WERI-Rb-1 (cell line): ENCODE results near the gene B3GLCT.

Experiments
- DNase-seq: peaks from one replicate; pipeline ENCODE4 v3.0.0-alpha.2; 2020
- H3K27ac ChIP-seq: fragments of 250-450 bp; sonication (Bioruptor Pico); 2 replicates; pipeline ENCODE4 v1.5.1; 2020; ENCODE audit warnings: mild to moderate bottlenecking, moderate library complexity
- H3K27me3 ChIP-seq: fragments of 250-450 bp; sonication (Bioruptor Pico); 2 replicates; pipeline ENCODE4 v1.5.1; 2021; ENCODE audit warnings: mild to moderate bottlenecking, low read depth, moderate library complexity; ENCODE audit not compliant: insufficient read depth, severe bottlenecking
- H3K36me3 ChIP-seq: fragments of 250-450 bp; sonication (Bioruptor Pico); 2 replicates; pipeline ENCODE4 v1.5.1; 2020; ENCODE audit warnings: mild to moderate bottlenecking, moderate library complexity
- H3K4me3 ChIP-seq: 2 replicates; pipeline ENCODE4 v1.5.1; 2011; ENCODE audit warnings: low read depth, mild to moderate bottlenecking, control low read depth, low read length
- H3K9me3 ChIP-seq: fragments of 250-450 bp; sonication (Bioruptor Pico); 2 replicates; pipeline ENCODE4 v1.5.1; 2021; ENCODE audit warnings: mild to moderate bottlenecking, moderate library complexity; ENCODE audit not compliant: severe bottlenecking
- CTCF ChIP-seq: IDR thresholded peaks from 2 replicates; pipeline ENCODE4 v1.5.1; 2011; ENCODE audit warnings: low read depth, mild to moderate bottlenecking, control low read depth, inconsistent platforms, low read length

B3GLCT gene

DNA sequence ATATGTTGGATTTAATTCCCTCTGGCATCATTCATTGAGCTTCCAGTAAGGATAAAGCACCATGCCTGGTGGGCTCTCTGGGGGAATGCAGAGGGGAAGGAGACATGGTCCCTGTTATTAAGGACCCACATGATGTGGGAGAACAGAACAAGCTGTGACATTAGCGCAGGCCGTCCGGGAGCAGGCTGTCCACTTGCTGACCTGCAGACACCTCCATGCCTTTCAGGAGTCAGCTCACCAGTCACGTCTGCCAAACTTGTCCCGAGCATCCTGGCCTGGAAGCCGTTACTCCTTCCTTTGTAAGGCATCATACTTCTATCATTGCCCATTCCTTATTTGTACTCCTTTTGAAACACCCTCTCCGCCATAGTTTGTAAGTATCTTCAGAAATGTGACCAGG is 23.4 kb downstream of the B3GLCT start:
- H3K27ac ChIP-seq, result no peak overlapping the region
- no peaks in the 10 kb centered on the region for H3K36me3 ChIP-seq
- DNase-seq, result no peak
- no peaks in the 10 kb centered on the region for H3K27me3 ChIP-seq
- no peak overlapping the region for H3K4me3 ChIP-seq
- H3K9me3 ChIP-seq, result no peaks in the 10 kb centered on the region
- no peak for TF ChIP-seq CTCF

DNA sequence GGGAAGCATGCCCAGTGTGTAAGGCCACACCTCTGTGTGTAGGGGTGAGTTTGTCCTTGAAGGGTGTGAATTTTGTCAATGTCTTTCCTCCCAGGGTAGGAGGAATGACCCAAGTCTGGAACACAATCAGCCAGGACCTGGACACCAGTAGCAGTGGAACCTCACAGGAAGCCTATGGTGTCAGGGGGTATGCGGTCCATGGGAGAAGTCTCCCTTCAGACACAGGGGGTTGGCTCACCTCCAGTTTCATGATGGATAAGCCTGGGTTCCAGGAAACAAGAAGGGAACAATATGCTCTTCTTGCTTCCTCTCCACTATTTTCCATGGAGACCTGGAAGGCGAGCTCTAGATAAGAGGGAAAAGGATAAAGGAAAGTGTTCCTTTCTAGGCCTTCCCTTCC is 23.9 kb downstream of the B3GLCT start:
- DNase-seq, result no peak
- H3K36me3 ChIP-seq, result no peaks in the 10 kb centered on the region
- no peaks in the 10 kb centered on the region for H3K9me3 ChIP-seq
- H3K4me3 ChIP-seq, result no peak overlapping the region
- TF ChIP-seq CTCF, result no peak
- no peaks in the 10 kb centered on the region for H3K27me3 ChIP-seq
- H3K27ac ChIP-seq, result no peak overlapping the region

DNA sequence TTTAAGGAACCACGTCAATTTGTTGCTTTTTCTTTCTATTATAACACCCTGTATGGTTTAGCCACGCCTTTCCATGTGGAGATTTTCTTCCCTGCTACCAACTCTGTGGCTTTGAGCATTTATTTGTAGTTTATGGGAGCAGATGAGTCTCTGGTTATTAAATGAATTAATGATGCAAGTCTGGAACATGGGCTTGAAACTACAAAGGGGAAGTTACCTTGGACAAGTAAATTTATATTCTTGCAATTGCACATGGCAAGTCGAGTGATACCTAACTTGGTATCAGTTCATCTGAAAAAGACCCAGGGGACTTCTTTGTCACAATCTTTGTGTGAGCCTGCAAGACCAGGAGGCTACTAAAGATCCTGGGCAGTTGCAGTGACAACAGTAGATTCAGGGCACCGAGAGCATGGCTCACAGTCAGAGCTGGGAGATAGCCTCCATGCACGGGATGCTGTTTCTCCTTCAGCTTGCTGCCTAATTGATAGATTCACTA is 24.4 kb downstream of the B3GLCT start:
- Histone ChIP-seq H3K27me3 (no peaks in the 10 kb centered on the region), H3K9me3 (no peaks in the 10 kb centered on the region), H3K27ac (no peak overlapping the region), H3K36me3 (no peaks in the 10 kb centered on the region), H3K4me3 (no peak overlapping the region)
- DNase-seq, result no peak
- no peak for TF ChIP-seq CTCF

GRCh38 chr13:31224963-31225559 is 25.3 kb downstream of the B3GLCT start:
- Histone ChIP-seq H3K27me3 (no peaks in the 10 kb centered on the region), H3K4me3 (no peak overlapping the region), H3K27ac (no peak overlapping the region), H3K36me3 (no peaks in the 10 kb centered on the region), H3K9me3 (no peaks in the 10 kb centered on the region)
- no peak for DNase-seq
- no peak for TF ChIP-seq CTCF

DNA sequence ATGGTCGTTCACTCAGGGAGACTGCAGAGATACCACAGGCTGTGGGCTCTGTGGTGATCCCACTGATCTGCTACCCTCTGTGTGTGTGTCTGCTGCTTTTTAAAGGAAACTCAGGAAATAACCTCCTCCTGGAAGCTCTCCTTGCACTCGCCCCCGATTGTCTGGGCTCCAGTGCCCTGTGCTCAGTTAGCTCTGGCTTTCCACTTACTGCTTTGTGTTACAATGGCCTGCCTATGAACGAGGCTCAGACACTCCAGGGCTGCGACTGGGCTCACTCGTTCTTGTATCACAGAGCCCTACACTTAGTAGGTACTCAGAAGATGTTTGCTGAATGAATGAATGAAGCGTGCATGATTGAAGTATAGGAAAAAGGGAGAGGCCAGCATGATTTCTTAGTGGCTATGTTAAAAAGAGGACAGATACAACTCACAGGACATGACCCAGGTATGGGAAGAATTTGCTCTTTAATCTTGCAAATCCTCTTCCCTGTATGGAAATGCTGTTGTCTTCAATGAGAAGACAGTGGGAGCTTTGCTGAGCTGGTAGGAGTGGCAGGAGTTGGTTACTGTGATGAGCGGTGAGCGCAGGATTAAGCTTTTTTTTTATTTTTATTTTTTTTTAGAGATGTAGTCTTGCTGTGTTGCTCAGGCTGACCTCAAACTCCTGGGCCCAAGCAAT is 26.4 kb downstream of the B3GLCT start:
- no peak overlapping the region for H3K4me3 ChIP-seq
- H3K9me3 ChIP-seq, result no peaks in the 10 kb centered on the region
- no peak for DNase-seq
- no peak overlapping the region for H3K27ac ChIP-seq
- H3K27me3 ChIP-seq, result no peaks in the 10 kb centered on the region
- no peak for TF ChIP-seq CTCF
- H3K36me3 ChIP-seq, result no peaks in the 10 kb centered on the region
